SK-N-SH (cell line): ENCODE results near the gene CARS2. TPM values are rescaled to one million over a fixed set of nuclear protein-coding genes. Genes with fewer than 3 reads are reported as not detected.

Experiments
- CTCF ChIA-PET: fragments of 300-600, 350-600 bp; formaldehyde crosslinking; extraction: SDS; loops from one replicate; lab custom pipeline; 2021; lab: Yijun Ruan, JAX
- POLR2A ChIA-PET: fragments of 350-600 bp; sonication (Branson Sonifier 250); formaldehyde crosslinking; extraction: SDS; loops from one replicate; lab custom pipeline; 2020; ENCODE audit warnings: antibody characterized with exemption, inconsistent platforms; lab: Yijun Ruan, JAX
- DNase-seq: peaks from one replicate; pipeline ENCODE4 v3.0.0; 2012
- H2AFZ ChIP-seq: fragments of 200-600 bp; sonication (generic); 2 replicates; pipeline ENCODE4 v1.8.1; 2016; ENCODE audit warnings: antibody characterized with exemption, mild to moderate bottlenecking, low read depth
- H3F3A ChIP-seq: fragments of 200-600 bp; sonication (generic); replicated peaks from 2 replicates; pipeline ENCODE3; 2016; ENCODE audit warnings: antibody characterized with exemption, mild to moderate bottlenecking; ENCODE audit not compliant: insufficient read depth
- H3K27ac ChIP-seq, 2 experiments: fragments of 200-500 bp in 1 of 2; fragments of 200-600 bp in 1 of 2; sonication (Bioruptor generic) in 1 of 2; sonication (generic), shearing (Covaris generic) in 1 of 2; 2 replicates each; pipeline versions ENCODE4 v1.5.1 to v1.6.1; 2014 to 2016; ENCODE audit warnings: low read depth in 2 of 2, inconsistent platforms in 1 of 2, low read length in 1 of 2, mild to moderate bottlenecking in 1 of 2, mixed read lengths in 1 of 2
- H3K27me3 ChIP-seq: fragments of 200-600 bp; sonication (generic), shearing (Covaris generic); 2 replicates; pipeline ENCODE4 v1.6.1; 2016; ENCODE audit warnings: mixed run types; ENCODE audit not compliant: insufficient read depth
- H3K36me3 ChIP-seq, 2 experiments: fragments of 200-500 bp in 1 of 2; fragments of 200-600 bp in 1 of 2; sonication (Bioruptor generic) in 1 of 2; sonication (generic) in 1 of 2; replicated peaks in 1 of 2; 2 replicates each; pipeline versions ENCODE3 to v1.5.1; 2014 to 2016; ENCODE audit warnings: low read length in 1 of 2, mild to moderate bottlenecking in 1 of 2; ENCODE audit not compliant: insufficient read depth in 2 of 2, control insufficient read depth in 1 of 2
- H3K4me1 ChIP-seq, 2 experiments: fragments of 200-500 bp in 1 of 2; fragments of 200-600 bp in 1 of 2; sonication (Bioruptor generic) in 1 of 2; sonication (generic), shearing (Covaris generic) in 1 of 2; 2 replicates each; pipeline versions ENCODE4 v1.5.1 to v1.6.1; 2014 to 2016; ENCODE audit warnings: low read depth in 1 of 2, low read length in 1 of 2, mixed run types in 1 of 2; ENCODE audit not compliant: insufficient read depth in 2 of 2, control insufficient read depth in 1 of 2
- H3K4me2 ChIP-seq: fragments of 200-600 bp; sonication (generic), shearing (Covaris generic); 2 replicates; pipeline ENCODE4 v1.6.1; 2017; ENCODE audit warnings: mixed run types
- H3K4me3 ChIP-seq, 2 experiments: fragments of 200-500 bp in 1 of 2; fragments of 200-600 bp in 1 of 2; sonication (Bioruptor generic) in 1 of 2; sonication (generic), shearing (Covaris generic) in 1 of 2; 2 replicates each; pipeline versions ENCODE4 v1.5.1 to v1.8.1; 2014 to 2016; ENCODE audit warnings: low read depth in 2 of 2, inconsistent platforms in 1 of 2, low read length in 1 of 2, mild to moderate bottlenecking in 1 of 2, mixed read lengths in 1 of 2, moderate library complexity in 1 of 2
- H3K79me2 ChIP-seq: fragments of 200-600 bp; sonication (generic); 2 replicates; pipeline ENCODE4 v1.8.1; 2017; ENCODE audit warnings: mild to moderate bottlenecking; ENCODE audit not compliant: insufficient read depth
- H3K9ac ChIP-seq: fragments of 200-600 bp; sonication (generic); 2 replicates; pipeline ENCODE4 v1.6.1; 2017; ENCODE audit warnings: mixed run types
- H3K9me2 ChIP-seq: fragments of 200-600 bp; sonication (generic); 2 replicates; pipeline ENCODE4 v1.6.1; 2017; ENCODE audit warnings: mixed run types
- H3K9me3 ChIP-seq: fragments of 200-600 bp; sonication (generic); 2 replicates; pipeline ENCODE4 v1.6.1; 2017; ENCODE audit warnings: mixed run types, mild to moderate bottlenecking, moderate library complexity
- H4K20me1 ChIP-seq: fragments of 200-600 bp; sonication (generic); 2 replicates; pipeline ENCODE4 v1.6.1; 2017; ENCODE audit warnings: mild to moderate bottlenecking, mixed run types; ENCODE audit not compliant: insufficient read depth
- CTCF ChIP-seq: fragments of 200-600 bp; sonication (generic); IDR thresholded peaks from 2 replicates; pipeline ENCODE4 v1.6.1; 2017; ENCODE audit warnings: antibody characterized with exemption, mild to moderate bottlenecking, moderate library complexity
- ELF1 ChIP-seq: IDR thresholded peaks from 2 replicates; pipeline ENCODE4 v1.4.0; 2012
- EP300 ChIP-seq, 2 experiments: IDR thresholded peaks; 2 replicates each; pipeline versions ENCODE4 v1.4.0 to v1.6.1; 2012; ENCODE audit warnings: borderline replicate concordance in 1 of 2, low read depth in 1 of 2, low read length in 1 of 2
- FOSL2 ChIP-seq: IDR thresholded peaks from 2 replicates; pipeline ENCODE4 v1.4.0; 2012; ENCODE audit warnings: low read depth, mild to moderate bottlenecking, moderate library complexity, borderline replicate concordance
- FOXJ3 ChIP-seq: sonication (generic); formaldehyde crosslinking; IDR thresholded peaks from 2 replicates; pipeline ENCODE4 v1.5.1; 2020; ENCODE audit warnings: mild to moderate bottlenecking, missing genetic modification reagents
- GATA2 ChIP-seq: sonication (generic); formaldehyde crosslinking; IDR thresholded peaks from 2 replicates; pipeline ENCODE4 v1.5.0; 2020; ENCODE audit warnings: mild to moderate bottlenecking, missing genetic modification reagents
- JUND ChIP-seq: IDR thresholded peaks from 2 replicates; pipeline ENCODE4 v1.4.0; 2012
- MXI1 ChIP-seq: IDR thresholded peaks from 2 replicates; pipeline ENCODE4 v1.6.1; 2012; ENCODE audit warnings: mild to moderate bottlenecking, low read depth, low read length, improper control_type of control experiment
- NRF1 ChIP-seq: IDR thresholded peaks from 2 replicates; pipeline ENCODE4 v1.6.1; 2012; ENCODE audit warnings: low read depth, mild to moderate bottlenecking, low read length
- POLR2AphosphoS5 ChIP-seq: IDR thresholded peaks from 2 replicates; pipeline ENCODE4 v1.6.1; 2012; ENCODE audit warnings: low read depth, low read length
- RCOR1 ChIP-seq: fragments of 150-350 bp; IDR thresholded peaks from 2 replicates; pipeline ENCODE4 v1.6.1; 2017; ENCODE audit warnings: antibody characterized with exemption, low read length
- REST ChIP-seq: IDR thresholded peaks from 2 replicates; pipeline ENCODE4 v1.6.1; 2012; ENCODE audit warnings: mild to moderate bottlenecking, low read depth, low read length, moderate library complexity
- RFX5 ChIP-seq: IDR thresholded peaks from 2 replicates; pipeline ENCODE4 v1.6.1; 2012; ENCODE audit warnings: mild to moderate bottlenecking, improper control_type of control experiment, low read length
- RXRA ChIP-seq: IDR thresholded peaks from 2 replicates; pipeline ENCODE4 v1.4.0; 2012; ENCODE audit warnings: low read depth, mild to moderate bottlenecking, borderline replicate concordance
- SIN3A ChIP-seq: IDR thresholded peaks from 2 replicates; pipeline ENCODE4 v1.6.1; 2012; ENCODE audit warnings: low read depth, mild to moderate bottlenecking, low read length, moderate library complexity, borderline replicate concordance
- TEAD4 ChIP-seq: IDR thresholded peaks from 2 replicates; pipeline ENCODE4 v1.4.0; 2012; ENCODE audit warnings: mild to moderate bottlenecking, borderline replicate concordance; ENCODE audit not compliant: insufficient read depth
- USF1 ChIP-seq: IDR thresholded peaks from 2 replicates; pipeline ENCODE4 v1.4.0; 2012; ENCODE audit warnings: low read depth, borderline replicate concordance
- WGBS: methylation state at CpG from one replicate; pipeline ENCODE4 v1.1.6; 2017; ENCODE audit warnings: low lambda C conversion rate; 5-methylcytosine and 5-hydroxymethylcytosine counted together
- polyA plus RNA-seq, 3 experiments: library from polyadenylated mRNA; depleted of rRNA; stranded (reverse); fragments of >200 nt; gene quantifications; 2 replicates each; pipeline ENCODE4 v1.2.3, GENCODE V29; 2012
- TF ChIP-seq, protein P1 (sequence below): IDR thresholded peaks from 2 replicates; pipeline ENCODE4 v1.4.0; 2012; ENCODE audit warnings: low read depth
- TF ChIP-seq, protein P2 (sequence below): fragments of 150-350 bp; IDR thresholded peaks from 2 replicates; pipeline ENCODE4 v1.6.1; 2016; ENCODE audit warnings: mild to moderate bottlenecking, low read depth, low read length

CARS2 gene
- polyA plus RNA-seq, 1 of the 3 experiments (the other 2 are of a cell fraction), result 78.6 TPM

DNA sequence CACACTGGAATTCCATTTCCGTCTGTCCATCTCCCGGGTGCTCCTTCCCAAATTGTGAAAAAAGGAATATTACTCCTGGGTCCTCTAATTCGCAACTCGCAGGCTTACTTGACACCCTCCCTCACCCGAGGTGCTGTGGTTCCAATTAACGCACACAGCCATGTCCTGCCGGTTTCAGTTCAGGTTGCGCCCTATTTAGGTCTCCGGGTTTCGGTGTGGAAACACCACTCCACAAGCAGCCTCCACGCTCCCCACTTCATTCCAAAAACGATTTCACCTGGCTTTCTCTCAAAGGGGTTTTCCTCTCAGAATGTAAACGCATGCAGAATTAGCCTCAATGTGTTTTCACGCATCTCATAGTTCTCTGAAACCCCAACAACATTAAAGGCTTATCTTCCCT lies 52.6 kb downstream of the CARS2 start:
- Histone ChIP-seq H3K36me3 (peaks cover 6 to 19% of the 10 kb centered on the region in 2 experiments), H4K20me1 (no peaks in the 10 kb centered on the region), H3K9me2 (no peaks in the 10 kb centered on the region), H2AFZ (no peak overlapping the region), H3K4me3 (no peak overlapping the region), H3K9me3 (no peaks in the 10 kb centered on the region), H3K9ac (no peak overlapping the region), H3K27ac (no peak overlapping the region), H3K27me3 (no peaks in the 10 kb centered on the region), H3K4me1 (peaks cover 0 to 2% of the 10 kb centered on the region in 2 experiments; a peak in 1 of 4 replicates), H3K79me2 (no peaks in the 10 kb centered on the region), H3K4me2 (no peak overlapping the region), H3F3A (no peaks in the 10 kb centered on the region)
- WGBS, result 92% methylated on average over 14 of the region's 14 CpGs
- TF ChIP-seq ELF1 (no peak), EP300 (IDR thresholded peaks at IDR 0.05; ENCODE audit: borderline replicate concordance in 1 of 2, low read depth in 1 of 2, low read length in 1 of 2) (no peak), REST (no peak), RCOR1 (no peak), RXRA (no peak), SIN3A (no peak), JUND (no peak), FOSL2 (no peak), MXI1 (no peak), NRF1 (no peak), POLR2AphosphoS5 (no peak), CTCF (no peak), USF1 (no peak), TEAD4 (no peak), RFX5 (no peak), FOXJ3 (no peak), GATA2 (CRISPR knock-in tag) (no peak)
- TF ChIP-seq, protein P1, sequence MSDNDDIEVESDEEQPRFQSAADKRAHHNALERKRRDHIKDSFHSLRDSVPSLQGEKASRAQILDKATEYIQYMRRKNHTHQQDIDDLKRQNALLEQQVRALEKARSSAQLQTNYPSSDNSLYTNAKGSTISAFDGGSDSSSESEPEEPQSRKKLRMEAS, result no peak
- TF ChIP-seq, protein P2, sequence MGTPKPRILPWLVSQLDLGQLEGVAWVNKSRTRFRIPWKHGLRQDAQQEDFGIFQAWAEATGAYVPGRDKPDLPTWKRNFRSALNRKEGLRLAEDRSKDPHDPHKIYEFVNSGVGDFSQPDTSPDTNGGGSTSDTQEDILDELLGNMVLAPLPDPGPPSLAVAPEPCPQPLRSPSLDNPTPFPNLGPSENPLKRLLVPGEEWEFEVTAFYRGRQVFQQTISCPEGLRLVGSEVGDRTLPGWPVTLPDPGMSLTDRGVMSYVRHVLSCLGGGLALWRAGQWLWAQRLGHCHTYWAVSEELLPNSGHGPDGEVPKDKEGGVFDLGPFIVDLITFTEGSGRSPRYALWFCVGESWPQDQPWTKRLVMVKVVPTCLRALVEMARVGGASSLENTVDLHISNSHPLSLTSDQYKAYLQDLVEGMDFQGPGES, result no peak
- ChIA-PET CTCF (interaction anchor here (0.7 to 1.4 kb wide), 2 partner anchors 8 to 27 kb away, joined by 3 to 6 read pairs; no protein-coding TSS in a partner anchor), POLR2A (no interaction called here)
- DNase-seq, result no peak
